ENCODE results near the gene PRMT1. TPM values are rescaled to one million over a fixed set of nuclear protein-coding genes. Genes with fewer than 3 reads are reported as not detected.

Gene PRMT1
- total and polyA plus RNA-seq, 9 of the 15 experiments (the other 6 are each of a cell fraction or from before 2014, with no cell fraction given) = 13.3 to 464 (median 326) TPM

GRCh38 chr19:49682274-49682673 lies 5.2 kb downstream of the PRMT1 start:
- Histone ChIP-seq H3K27ac (ENCODE audit: extremely low read depth, low read depth, low read length) (no peak overlapping the region), H3K4me1 (replicated peaks in 1 of 2; ENCODE audit: control insufficient read depth in 2 of 2, insufficient read depth in 2 of 2, low read length in 2 of 2) (peaks cover 23 to 69% of the 10 kb centered on the region in 2 experiments), H2AFZ (ENCODE audit: low read depth, low read length) (no peak overlapping the region), H3K79me2 (ENCODE audit: control insufficient read depth, insufficient read depth, low read length) (peaks cover 49% of the 10 kb centered on the region), H3K9ac (ENCODE audit: insufficient read depth in 1 of 2, low read depth in 2 of 2, low read length in 2 of 2) (no peak overlapping the region), H3K9me1 (ENCODE audit: control insufficient read depth, insufficient read depth, low read length) (peaks cover 3% of the 10 kb centered on the region), H3K9me3 (replicated peaks; ENCODE audit: control insufficient read depth, insufficient read depth, low read depth, low read length) (no peaks in the 10 kb centered on the region), H4K20me1 (replicated peaks; ENCODE audit: control insufficient read depth, insufficient read depth, low read length) (peaks cover 19% of the 10 kb centered on the region), H3K27me3 (ENCODE audit: control insufficient read depth in 2 of 2, insufficient read depth in 2 of 2, low read length in 2 of 2) (no peaks in the 10 kb centered on the region), H3K36me3 (ENCODE audit: control insufficient read depth, insufficient read depth, low read length) (peaks cover 79% of the 10 kb centered on the region), H3K4me2 (ENCODE audit: insufficient read depth, low read length) (no peak overlapping the region), H3K4me3 (no peak overlapping the region)
- intact Hi-C loops (cut with micrococcal nuclease) = no loop called here
- ATAC-seq (no peak), FAIRE-seq (no peak), DNase-seq (ENCODE audit: extremely low read depth in 1 of 4, low spot score in 3 of 4) (no peak)
- TF ChIP-seq ZNF280A (IDR thresholded peaks at IDR 0.05; ENCODE audit: low read depth, partially characterized antibody) (no peak), NCOA6 (IDR thresholded peaks at IDR 0.05) (no peak), HES1 (IDR thresholded peaks at IDR 0.05; ENCODE audit: low read depth) (no peak), NFXL1 (CRISPR knock-in tag; IDR thresholded peaks at IDR 0.05) (no peak), MCM5 (IDR thresholded peaks at IDR 0.05; ENCODE audit: low read depth) (no peak)
- in situ Hi-C loops (cut with MboI) = no loop called here
- no TSS peak for BruUV-seq (replicated peaks)
- ChIA-PET POLR2A (no interaction called here), CTCF (ENCODE audit: low intra/inter-chr PET ratio) (no interaction called here)
- 97% methylated on average over 8 of the region's 8 CpGs for WGBS (ENCODE audit: insufficient coverage, low coverage, missing lambda C conversion rate)
